Measurements from ENCODE around the gene UBTD1. TPM values are rescaled to one million over a fixed set of nuclear protein-coding genes. Genes with fewer than 3 reads are reported as not detected.

The UBTD1 gene
- total RNA-seq, 4 donors from 2014 or later, result 0.70 to 2.5 (median 1.4) TPM; not detected in 1

- Histone ChIP-seq H3K9me3 (no peaks in the 10 kb centered on the region), H3K36me3 (peaks cover 0 to 43% (median 0%) of the 10 kb centered on the region in 3 donors), H3K4me3 (no peak overlapping the region), H3K27ac (no peak overlapping the region), H3K27me3 (no peaks in the 10 kb centered on the region), H3K4me1 (no peaks in the 10 kb centered on the region)
- TF ChIP-seq, protein P1, sequence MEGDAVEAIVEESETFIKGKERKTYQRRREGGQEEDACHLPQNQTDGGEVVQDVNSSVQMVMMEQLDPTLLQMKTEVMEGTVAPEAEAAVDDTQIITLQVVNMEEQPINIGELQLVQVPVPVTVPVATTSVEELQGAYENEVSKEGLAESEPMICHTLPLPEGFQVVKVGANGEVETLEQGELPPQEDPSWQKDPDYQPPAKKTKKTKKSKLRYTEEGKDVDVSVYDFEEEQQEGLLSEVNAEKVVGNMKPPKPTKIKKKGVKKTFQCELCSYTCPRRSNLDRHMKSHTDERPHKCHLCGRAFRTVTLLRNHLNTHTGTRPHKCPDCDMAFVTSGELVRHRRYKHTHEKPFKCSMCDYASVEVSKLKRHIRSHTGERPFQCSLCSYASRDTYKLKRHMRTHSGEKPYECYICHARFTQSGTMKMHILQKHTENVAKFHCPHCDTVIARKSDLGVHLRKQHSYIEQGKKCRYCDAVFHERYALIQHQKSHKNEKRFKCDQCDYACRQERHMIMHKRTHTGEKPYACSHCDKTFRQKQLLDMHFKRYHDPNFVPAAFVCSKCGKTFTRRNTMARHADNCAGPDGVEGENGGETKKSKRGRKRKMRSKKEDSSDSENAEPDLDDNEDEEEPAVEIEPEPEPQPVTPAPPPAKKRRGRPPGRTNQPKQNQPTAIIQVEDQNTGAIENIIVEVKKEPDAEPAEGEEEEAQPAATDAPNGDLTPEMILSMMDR (IDR thresholded peaks at IDR 0.05), result no peak
- TF ChIP-seq POLR2A (IDR thresholded peaks at IDR 0.05), result no peak
- DNase-seq, result no peak
Observed at GRCh38 chr10:97482381-97482780, 16.3 kb upstream of the UBTD1 start.

- Histone ChIP-seq H3K36me3 (peaks cover 0 to 32% (median 0%) of the 10 kb centered on the region in 3 donors), H3K27ac (no peak overlapping the region)
Observed at GRCh38 chr10:97483506-97483905, 15.2 kb upstream of the UBTD1 start.

GRCh38 chr10:97483921-97484320 lies 14.8 kb upstream of the UBTD1 start:
- H3K36me3 ChIP-seq, result peaks cover 0 to 29% (median 0%) of the 10 kb centered on the region in 3 donors
- H3K4me3 ChIP-seq, result no peak overlapping the region
- DNase-seq, result no peak

More at GRCh38 chr10:97483506-97483905, 15.2 kb upstream of the UBTD1 start:
- no peak for TF ChIP-seq POLR2A (IDR thresholded peaks at IDR 0.05)
- TF ChIP-seq, protein P1 (IDR thresholded peaks at IDR 0.05), result no peak
- no peaks in the 10 kb centered on the region for H3K27me3 ChIP-seq
- H3K9me3 ChIP-seq, result no peaks in the 10 kb centered on the region
- no peak for DNase-seq
- H3K4me3 ChIP-seq, result no peak overlapping the region
- H3K4me1 ChIP-seq, result no peaks in the 10 kb centered on the region

DNA sequence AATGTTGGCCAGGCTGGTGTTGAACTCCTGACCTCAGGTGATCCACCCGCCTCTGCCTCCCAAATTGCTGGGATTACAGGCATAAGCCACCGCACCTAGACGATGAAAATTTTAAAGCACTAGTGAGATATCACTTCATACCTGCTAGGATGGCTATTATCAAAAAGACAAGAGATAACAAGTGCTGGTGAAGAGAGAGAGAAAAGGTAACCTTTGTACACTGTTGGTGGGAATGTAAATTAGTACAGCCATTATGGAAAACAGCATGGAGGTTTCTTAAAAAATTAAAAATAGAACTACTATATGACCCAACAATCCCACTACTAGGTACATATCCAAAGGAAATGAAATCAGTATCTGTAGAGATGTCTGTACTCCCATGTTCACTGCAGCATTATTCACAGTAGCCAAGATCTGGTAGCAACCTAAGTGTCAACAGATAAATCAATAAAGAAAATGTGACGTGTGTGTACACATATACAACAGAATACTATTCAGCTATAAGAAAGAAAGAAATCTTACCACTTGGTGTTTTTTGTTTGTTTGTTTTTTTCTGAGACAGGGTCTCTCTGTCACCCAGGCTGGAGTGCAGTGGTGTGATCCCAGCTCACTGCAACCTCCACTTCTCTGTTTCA lies 13.0 kb upstream of the UBTD1 start:
- Histone ChIP-seq H3K4me1 (peaks cover 0 to 6% (median 0%) of the 10 kb centered on the region in 4 donors), H3K27ac (no peak overlapping the region), H3K27me3 (no peaks in the 10 kb centered on the region), H3K9me3 (no peaks in the 10 kb centered on the region), H3K36me3 (peaks cover 0 to 11% (median 0%) of the 10 kb centered on the region in 3 donors), H3K4me3 (no peak overlapping the region)
- TF ChIP-seq, protein P1 (IDR thresholded peaks at IDR 0.05), result no peak
- no peak for TF ChIP-seq POLR2A (IDR thresholded peaks at IDR 0.05)
- DNase-seq, result no peak

More at GRCh38 chr10:97483921-97484320, 14.8 kb upstream of the UBTD1 start:
- no peaks in the 10 kb centered on the region for H3K4me1 ChIP-seq
- no peaks in the 10 kb centered on the region for H3K27me3 ChIP-seq
- no peak overlapping the region for H3K27ac ChIP-seq
- H3K9me3 ChIP-seq, result no peaks in the 10 kb centered on the region
- TF ChIP-seq, protein P1 (IDR thresholded peaks at IDR 0.05), result no peak
- TF ChIP-seq POLR2A (IDR thresholded peaks at IDR 0.05), result no peak

- no peaks in the 10 kb centered on the region for H3K9me3 ChIP-seq
- TF ChIP-seq, protein P1 (IDR thresholded peaks at IDR 0.05), result no peak
- TF ChIP-seq POLR2A (IDR thresholded peaks at IDR 0.05), result no peak
- H3K36me3 ChIP-seq, result no peaks in the 10 kb centered on the region
- peaks cover 0 to 12% (median 0%) of the 10 kb centered on the region in 4 donors for H3K4me1 ChIP-seq
- H3K27me3 ChIP-seq, result no peaks in the 10 kb centered on the region
- no peak overlapping the region for H3K27ac ChIP-seq
- DNase-seq, result no peak
- no peak overlapping the region for H3K4me3 ChIP-seq
Observed at GRCh38 chr10:97490592-97490991, 8.1 kb upstream of the UBTD1 start.

Data from Peyer's patch (tissue), 4 donors.